GM18519 (cell line): ENCODE measurements around the gene SIRT1.
"Not testable (repeated sequence)": the region's sequence is repeated elsewhere in the genome, so short reads cannot be mapped to it uniquely, and the experiment has no call there.

ENCODE experiments used
- ATAC-seq: cut with Tn5 transposase; IDR thresholded peaks from one replicate; pipeline ENCODE4 v1.9.1; 2021; ENCODE audit warnings: mild to moderate bottlenecking, moderate library complexity; ENCODE audit not compliant: unreplicated experiment, low FRiP score

Gene SIRT1

GRCh38 chr10:67943917-67944316, 59.5 kb downstream of the SIRT1 start:
- ATAC-seq = no peak

- ATAC-seq = no peak
Observed at GRCh38 chr10:67955614-67956013, 71.2 kb downstream of the SIRT1 start.

GRCh38 chr10:67959839-67960476, 75.5 kb downstream of the SIRT1 start:
- no peak for ATAC-seq

- no peak for ATAC-seq
Observed at GRCh38 chr10:67965456-67965855, 81.0 kb downstream of the SIRT1 start.

GRCh38 chr10:67966035-67966434, 81.6 kb downstream of the SIRT1 start:
- ATAC-seq = not testable (repeated sequence)
